HepG2 (cell line): ENCODE results near the gene EEIG1. TPM values are rescaled to one million over a fixed set of nuclear protein-coding genes. Genes with fewer than 3 reads are reported as not detected.
A peak's percentile ranks its signal among the peaks of the same experiment; 100 is the strongest.

Experiments
- AKAP8 ChIP-seq: sonication (generic); formaldehyde crosslinking; IDR thresholded peaks from 2 replicates; pipeline ENCODE4 v1.5.1; 2020; ENCODE audit warnings: mild to moderate bottlenecking, missing genetic modification reagents
- ARHGAP35 ChIP-seq: sonication (generic); formaldehyde crosslinking; IDR thresholded peaks from 2 replicates; pipeline ENCODE4 v1.9.0; 2022; ENCODE audit warnings: mild to moderate bottlenecking, inconsistent platforms, moderate library complexity, missing genetic modification reagents, borderline replicate concordance
- CBX5 ChIP-seq: sonication (generic); formaldehyde crosslinking; IDR thresholded peaks from 2 replicates; pipeline ENCODE4 v1.4.0; 2020; ENCODE audit warnings: missing genetic modification reagents, borderline replicate concordance
- ESRRA ChIP-seq: sonication (generic); formaldehyde crosslinking; IDR thresholded peaks from 2 replicates; pipeline ENCODE4 v1.5.1; 2020; ENCODE audit warnings: mild to moderate bottlenecking, low read depth, missing genetic modification reagents
- HDAC1 ChIP-seq: sonication (generic); formaldehyde crosslinking; IDR thresholded peaks from 2 replicates; pipeline ENCODE4 v1.5.1; 2020; ENCODE audit warnings: mild to moderate bottlenecking, missing genetic modification reagents
- HIVEP1 ChIP-seq: sonication (generic); formaldehyde crosslinking; IDR thresholded peaks from 2 replicates; pipeline ENCODE4 v1.4.0; 2020; ENCODE audit warnings: mild to moderate bottlenecking, missing genetic modification reagents
- HNRNPUL1 ChIP-seq: fragments of 200-400 bp; formaldehyde crosslinking; IDR thresholded peaks from 2 replicates; pipeline ENCODE4 v1.6.1; 2017; ENCODE audit warnings: low read depth, mild to moderate bottlenecking, low read length, moderate library complexity
- JDP2 ChIP-seq: sonication (generic); formaldehyde crosslinking; IDR thresholded peaks from 2 replicates; pipeline ENCODE4 v1.8.1; 2022; ENCODE audit warnings: missing genetic modification reagents, borderline replicate concordance
- POGZ ChIP-seq: sonication (generic); formaldehyde crosslinking; IDR thresholded peaks from 2 replicates; pipeline ENCODE4 v1.4.0; 2020; ENCODE audit warnings: mild to moderate bottlenecking, missing genetic modification reagents
- TBX2 ChIP-seq: sonication (generic); formaldehyde crosslinking; IDR thresholded peaks from 2 replicates; pipeline ENCODE4 v1.5.0; 2020; ENCODE audit warnings: missing genetic modification reagents, mild to moderate bottlenecking, borderline replicate concordance
- ZFP37 ChIP-seq: sonication (generic); formaldehyde crosslinking; IDR thresholded peaks from 2 replicates; pipeline ENCODE4 v1.4.0; 2020; ENCODE audit warnings: missing genetic modification reagents, borderline replicate concordance
- ZKSCAN1 ChIP-seq: fragments of 150-350 bp; IDR thresholded peaks from 2 replicates; pipeline ENCODE4 v1.6.1; 2014; ENCODE audit warnings: low read length
- ZNF274 ChIP-seq: sonication (generic); formaldehyde crosslinking; IDR thresholded peaks from 2 replicates; pipeline ENCODE4 v1.5.1; 2020; ENCODE audit warnings: mild to moderate bottlenecking, missing genetic modification reagents
- ZNF607 ChIP-seq: sonication (generic); formaldehyde crosslinking; IDR thresholded peaks from 2 replicates; pipeline ENCODE4 v1.5.1; 2020; ENCODE audit warnings: missing genetic modification reagents, mild to moderate bottlenecking, borderline replicate concordance
- polyA plus RNA-seq, 8 experiments: library from polyadenylated mRNA; depleted of rRNA in 3 of 8; stranded (reverse) in 7 of 8; unstranded in 1 of 8; fragments of >200 nt; fragmentation: Illumina TruSeq in 4 of 8; extraction: Trizol in 4 of 8; gene quantifications; 2 replicates each; pipeline versions ENCODE4 v1.2.1 to v1.2.3, GENCODE V29; 2011 to 2016; ENCODE audit warnings: low read depth in 4 of 8, missing spikeins in 1 of 8, mixed read lengths in 1 of 8; ENCODE audit not compliant: insufficient read depth in 1 of 8
- total RNA-seq, 5 experiments: library from RNA; depleted of rRNA; stranded (reverse); fragments of >200 nt; fragmentation: Illumina TruSeq; extraction: Trizol; gene quantifications; 2 replicates each; pipeline ENCODE4 v1.2.3, GENCODE V29; 2016; ENCODE audit warnings: low read depth in 1 of 5
- TF ChIP-seq, protein P1 (sequence below), 2 experiments: sonication (generic) in 1 of 2; formaldehyde crosslinking in 1 of 2; IDR thresholded peaks; 2 replicates each; pipeline versions ENCODE4 v1.4.0 to v1.6.1; 2016 to 2020; ENCODE audit warnings: borderline replicate concordance in 1 of 2, low read depth in 1 of 2, mild to moderate bottlenecking in 1 of 2, missing genetic modification reagents in 1 of 2
- TF ChIP-seq, protein P2 (sequence below): sonication (generic); formaldehyde crosslinking; IDR thresholded peaks from 2 replicates; pipeline ENCODE4 v1.4.0; 2020; ENCODE audit warnings: mild to moderate bottlenecking, missing genetic modification reagents
- TF ChIP-seq, protein P3 (sequence below): sonication (generic); formaldehyde crosslinking; IDR thresholded peaks from 2 replicates; pipeline ENCODE4 v1.4.0; 2020; ENCODE audit warnings: missing genetic modification reagents, borderline replicate concordance

Gene EEIG1
- total and polyA plus RNA-seq, 2 of the 13 experiments (the other 11 are each of a cell fraction or from before 2014, with no cell fraction given): 16.6 to 25.2 TPM

DNA sequence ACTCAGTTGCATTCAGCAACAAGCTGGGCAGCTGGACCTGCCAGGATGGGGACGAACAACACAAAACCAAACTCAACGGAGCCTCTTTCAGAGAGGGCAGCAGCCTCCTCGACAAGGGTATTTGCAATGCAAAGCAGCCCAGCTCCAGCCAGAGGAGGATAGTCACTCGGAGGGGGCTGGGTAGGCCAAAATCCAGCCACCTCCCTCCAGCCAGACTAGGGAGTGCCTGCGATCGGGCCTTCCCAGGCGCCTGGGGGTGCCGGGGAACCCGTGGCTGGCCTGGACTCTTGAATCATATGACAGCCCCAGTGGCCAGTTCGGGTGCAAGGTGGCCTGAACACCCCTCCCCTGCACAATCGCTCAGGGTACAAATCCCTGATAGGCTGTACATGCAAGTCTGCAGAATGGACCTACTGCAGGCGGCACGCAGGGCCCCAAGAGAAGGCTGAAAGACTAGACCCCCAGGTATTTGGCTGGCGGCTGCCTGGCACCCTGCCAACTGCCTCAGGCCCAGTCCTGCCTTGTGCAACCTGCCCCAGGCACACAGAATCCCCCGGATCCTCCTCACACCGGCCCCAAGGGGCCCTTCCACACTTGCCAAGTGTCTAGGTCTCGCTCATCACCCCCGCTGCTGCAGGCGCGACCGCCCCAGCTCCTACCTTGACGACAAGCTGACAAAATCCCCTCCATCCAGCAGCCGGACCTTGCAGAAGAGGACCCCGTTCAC is 1.3 kb downstream of the EEIG1 start (continued):
- TF ChIP-seq, protein P1, sequence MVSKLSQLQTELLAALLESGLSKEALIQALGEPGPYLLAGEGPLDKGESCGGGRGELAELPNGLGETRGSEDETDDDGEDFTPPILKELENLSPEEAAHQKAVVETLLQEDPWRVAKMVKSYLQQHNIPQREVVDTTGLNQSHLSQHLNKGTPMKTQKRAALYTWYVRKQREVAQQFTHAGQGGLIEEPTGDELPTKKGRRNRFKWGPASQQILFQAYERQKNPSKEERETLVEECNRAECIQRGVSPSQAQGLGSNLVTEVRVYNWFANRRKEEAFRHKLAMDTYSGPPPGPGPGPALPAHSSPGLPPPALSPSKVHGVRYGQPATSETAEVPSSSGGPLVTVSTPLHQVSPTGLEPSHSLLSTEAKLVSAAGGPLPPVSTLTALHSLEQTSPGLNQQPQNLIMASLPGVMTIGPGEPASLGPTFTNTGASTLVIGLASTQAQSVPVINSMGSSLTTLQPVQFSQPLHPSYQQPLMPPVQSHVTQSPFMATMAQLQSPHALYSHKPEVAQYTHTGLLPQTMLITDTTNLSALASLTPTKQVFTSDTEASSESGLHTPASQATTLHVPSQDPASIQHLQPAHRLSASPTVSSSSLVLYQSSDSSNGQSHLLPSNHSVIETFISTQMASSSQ (IDR thresholded peaks at IDR 0.05; ENCODE audit: low read depth): no peak
- TF ChIP-seq, protein P1 (CRISPR knock-in tag; IDR thresholded peaks at IDR 0.05; ENCODE audit: borderline replicate concordance): 0 out of 2 replicates have a peak, but pooled peaks have one; percentile 25
- no peak for TF ChIP-seq ZFP37 (CRISPR knock-in tag)
- TF ChIP-seq POGZ (CRISPR knock-in tag): no peak
- peak; percentile 30; the same call in 1 of the 2 replicates for TF ChIP-seq HIVEP1
- TF ChIP-seq, protein P2, sequence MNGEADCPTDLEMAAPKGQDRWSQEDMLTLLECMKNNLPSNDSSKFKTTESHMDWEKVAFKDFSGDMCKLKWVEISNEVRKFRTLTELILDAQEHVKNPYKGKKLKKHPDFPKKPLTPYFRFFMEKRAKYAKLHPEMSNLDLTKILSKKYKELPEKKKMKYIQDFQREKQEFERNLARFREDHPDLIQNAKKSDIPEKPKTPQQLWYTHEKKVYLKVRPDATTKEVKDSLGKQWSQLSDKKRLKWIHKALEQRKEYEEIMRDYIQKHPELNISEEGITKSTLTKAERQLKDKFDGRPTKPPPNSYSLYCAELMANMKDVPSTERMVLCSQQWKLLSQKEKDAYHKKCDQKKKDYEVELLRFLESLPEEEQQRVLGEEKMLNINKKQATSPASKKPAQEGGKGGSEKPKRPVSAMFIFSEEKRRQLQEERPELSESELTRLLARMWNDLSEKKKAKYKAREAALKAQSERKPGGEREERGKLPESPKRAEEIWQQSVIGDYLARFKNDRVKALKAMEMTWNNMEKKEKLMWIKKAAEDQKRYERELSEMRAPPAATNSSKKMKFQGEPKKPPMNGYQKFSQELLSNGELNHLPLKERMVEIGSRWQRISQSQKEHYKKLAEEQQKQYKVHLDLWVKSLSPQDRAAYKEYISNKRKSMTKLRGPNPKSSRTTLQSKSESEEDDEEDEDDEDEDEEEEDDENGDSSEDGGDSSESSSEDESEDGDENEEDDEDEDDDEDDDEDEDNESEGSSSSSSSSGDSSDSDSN (CRISPR knock-in tag): peak; percentile 15; the same call in 1 of the 2 replicates
- TF ChIP-seq ZNF607 (CRISPR knock-in tag): peak; percentile 38; the same call in 1 of the 2 replicates
- no peak for TF ChIP-seq ESRRA
- TF ChIP-seq HNRNPUL1: no peak
- peak; percentile 32; the same call in 1 of the 2 replicates for TF ChIP-seq TBX2 (CRISPR knock-in tag)
- no peak for TF ChIP-seq ARHGAP35 (CRISPR knock-in tag)
- TF ChIP-seq, protein P3, sequence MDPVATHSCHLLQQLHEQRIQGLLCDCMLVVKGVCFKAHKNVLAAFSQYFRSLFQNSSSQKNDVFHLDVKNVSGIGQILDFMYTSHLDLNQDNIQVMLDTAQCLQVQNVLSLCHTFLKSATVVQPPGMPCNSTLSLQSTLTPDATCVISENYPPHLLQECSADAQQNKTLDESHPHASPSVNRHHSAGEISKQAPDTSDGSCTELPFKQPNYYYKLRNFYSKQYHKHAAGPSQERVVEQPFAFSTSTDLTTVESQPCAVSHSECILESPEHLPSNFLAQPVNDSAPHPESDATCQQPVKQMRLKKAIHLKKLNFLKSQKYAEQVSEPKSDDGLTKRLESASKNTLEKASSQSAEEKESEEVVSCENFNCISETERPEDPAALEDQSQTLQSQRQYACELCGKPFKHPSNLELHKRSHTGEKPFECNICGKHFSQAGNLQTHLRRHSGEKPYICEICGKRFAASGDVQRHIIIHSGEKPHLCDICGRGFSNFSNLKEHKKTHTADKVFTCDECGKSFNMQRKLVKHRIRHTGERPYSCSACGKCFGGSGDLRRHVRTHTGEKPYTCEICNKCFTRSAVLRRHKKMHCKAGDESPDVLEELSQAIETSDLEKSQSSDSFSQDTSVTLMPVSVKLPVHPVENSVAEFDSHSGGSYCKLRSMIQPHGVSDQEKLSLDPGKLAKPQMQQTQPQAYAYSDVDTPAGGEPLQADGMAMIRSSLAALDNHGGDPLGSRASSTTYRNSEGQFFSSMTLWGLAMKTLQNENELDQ (CRISPR knock-in tag): no peak
- peak; percentile 18 for TF ChIP-seq HDAC1 (CRISPR knock-in tag)
- TF ChIP-seq JDP2: no peak
- TF ChIP-seq ZKSCAN1: no peak
- TF ChIP-seq CBX5: no peak
- peak; percentile 18; the same call in 1 of the 2 replicates for TF ChIP-seq ZNF274
- no peak for TF ChIP-seq AKAP8
